Keratinocyte (primary cell): ENCODE data around the gene PDZD2. TPM values are rescaled to one million over a fixed set of nuclear protein-coding genes. Genes with fewer than 3 reads are reported as not detected.

ENCODE experiments used
- DNase-seq: peaks from one replicate; pipeline ENCODE4 v3.0.0-alpha.2; 2011; ENCODE audit warnings: low read depth, missing footprints, low spot score
- FAIRE-seq: peaks from 2 replicates; lab custom pipeline; 2011; peaks lifted over from hg19 to GRCh38; lab: Jason Lieb, UNC
- H2AFZ ChIP-seq: 2 replicates; pipeline ENCODE4 v1.6.0; 2012; ENCODE audit warnings: low read length, control low read depth, inconsistent platforms; ENCODE audit not compliant: control insufficient read depth
- H3K27ac ChIP-seq: 2 replicates; pipeline ENCODE4 v1.5.1; 2011; ENCODE audit warnings: low read length; ENCODE audit not compliant: control insufficient read depth, insufficient read depth
- H3K27me3 ChIP-seq: 3 replicates; pipeline ENCODE4 v1.6.0; 2011; ENCODE audit warnings: low read length; ENCODE audit not compliant: control insufficient read depth, insufficient read depth; ENCODE audit errors: extremely low read depth
- H3K36me3 ChIP-seq, 2 experiments: 2 replicates in 1 of 2; 3 replicates in 1 of 2; pipeline ENCODE4 v1.5.1; 2011; ENCODE audit warnings: low read length in 2 of 2, mild to moderate bottlenecking in 1 of 2; ENCODE audit not compliant: control insufficient read depth in 2 of 2, insufficient read depth in 2 of 2; ENCODE audit errors: extremely low read depth in 1 of 2
- H3K4me1 ChIP-seq: 3 replicates; pipeline ENCODE4 v1.5.1; 2011; ENCODE audit warnings: low read length; ENCODE audit not compliant: control insufficient read depth, insufficient read depth; ENCODE audit errors: extremely low read depth
- H3K4me2 ChIP-seq: 3 replicates; pipeline ENCODE4 v1.6.0; 2011; ENCODE audit warnings: low read depth, low read length; ENCODE audit not compliant: control insufficient read depth, insufficient read depth; ENCODE audit errors: extremely low read depth
- H3K4me3 ChIP-seq, 3 experiments: fragments of 200-600 bp in 1 of 3; sonication (generic) in 1 of 3; 2 replicates in 2 of 3; 3 replicates in 1 of 3; pipeline ENCODE4 v1.5.1; 2011 to 2016; ENCODE audit warnings: low read length in 3 of 3, mild to moderate bottlenecking in 3 of 3, control low read depth in 2 of 3, inconsistent platforms in 1 of 3, low read depth in 1 of 3, mixed read lengths in 1 of 3, mixed run types in 1 of 3, moderate library complexity in 1 of 3; ENCODE audit not compliant: control insufficient read depth in 2 of 3, insufficient read depth in 2 of 3; ENCODE audit errors: extremely low read depth in 1 of 3
- H3K79me2 ChIP-seq: 2 replicates; pipeline ENCODE4 v1.6.0; 2012; ENCODE audit warnings: low read length; ENCODE audit not compliant: control insufficient read depth, insufficient read depth
- H3K9ac ChIP-seq: 3 replicates; pipeline ENCODE4 v1.6.0; 2011; ENCODE audit warnings: low read length; ENCODE audit not compliant: control insufficient read depth, insufficient read depth; ENCODE audit errors: extremely low read depth
- H3K9me1 ChIP-seq: 3 replicates; pipeline ENCODE4 v1.6.0; 2011; ENCODE audit warnings: low read length; ENCODE audit not compliant: control insufficient read depth, insufficient read depth; ENCODE audit errors: extremely low read depth
- H3K9me3 ChIP-seq: 2 replicates; pipeline ENCODE4 v1.5.1; 2012; ENCODE audit warnings: low read depth, low read length; ENCODE audit not compliant: control insufficient read depth
- H4K20me1 ChIP-seq: 3 replicates; pipeline ENCODE4 v1.6.0; 2011; ENCODE audit warnings: low read length; ENCODE audit not compliant: control insufficient read depth, insufficient read depth; ENCODE audit errors: extremely low read depth
- CTCF ChIP-seq, 3 experiments: IDR thresholded peaks in 1 of 3; conservative IDR thresholded peaks in 1 of 3; optimal IDR thresholded peaks in 1 of 3; 2 replicates in 2 of 3; 3 replicates in 1 of 3; pipeline versions ENCODE3 to v1.5.1; 2011; ENCODE audit warnings: low read length in 3 of 3, mild to moderate bottlenecking in 3 of 3, moderate library complexity in 2 of 3, control low read depth in 1 of 3, inconsistent platforms in 1 of 3; ENCODE audit not compliant: insufficient read depth in 2 of 3; ENCODE audit errors: extremely low read depth in 1 of 3
- EZH2 ChIP-seq: IDR thresholded peaks from one replicate; pipeline ENCODE4 v1.6.1; 2012; ENCODE audit warnings: inconsistent platforms, mild to moderate bottlenecking, low read length, moderate library complexity
- dilution Hi-C: fragments of 300-500 bp; cut with MboI; formaldehyde crosslinking; loops from one replicate; pipeline ENCODE4 v1.7.0; 2020; ENCODE audit warnings: low sequenced_read_pairs; ENCODE audit not compliant: extremely low pct_ligation_motif_present
- polyA plus RNA-seq, 5 experiments: library from polyadenylated mRNA; depleted of rRNA in 3 of 5; stranded (reverse) in 3 of 5; stranded (forward) in 1 of 5; unstranded in 1 of 5; fragments of >200 nt; gene quantifications; 1 replicate in 1 of 5; 2 replicates in 3 of 5; 3 replicates in 1 of 5; pipeline versions ENCODE4 v1.2.1 to v1.2.3, GENCODE V29; 2011 to 2012; ENCODE audit warnings: missing spikeins in 2 of 5, low read depth in 1 of 5, low replicate concordance in 1 of 5

Gene PDZD2
- polyA plus RNA-seq, 1 donor (not counting 4 experiments of a cell fraction or from before 2014, with no cell fraction given), result 7.3 TPM

- dilution Hi-C loops, result no loop called here
- H3K4me1 ChIP-seq, result peaks cover 27% of the 10 kb centered on the region
- FAIRE-seq (no peak), DNase-seq (no peak)
- H3K36me3 ChIP-seq, result no peaks in the 10 kb centered on the region
- no peaks in the 10 kb centered on the region for H3K9me3 ChIP-seq
- H3K79me2 ChIP-seq, result no peaks in the 10 kb centered on the region
- no peaks in the 10 kb centered on the region for H3K9me1 ChIP-seq
- TF ChIP-seq EZH2 (no peak), CTCF (optimal IDR thresholded peaks at IDR 0.05 in 1 of 3, IDR thresholded peaks at IDR 0.05 in 1 of 3, conservative IDR thresholded peaks at IDR 0.05 in 1 of 3; ENCODE audit: extremely low read depth in 1 of 3, insufficient read depth in 2 of 3, low read length in 3 of 3) (no peak)
- H3K27ac ChIP-seq, result no peak overlapping the region
- no peak overlapping the region for H3K4me3 ChIP-seq
- H3K9ac ChIP-seq, result no peak overlapping the region
- H3K27me3 ChIP-seq, result no peaks in the 10 kb centered on the region
- no peaks in the 10 kb centered on the region for H4K20me1 ChIP-seq
- H3K4me2 ChIP-seq, result no peak overlapping the region
- H2AFZ ChIP-seq, result no peak overlapping the region
These were observed 279.8 kb downstream of the PDZD2 start for GRCh38 chr5:31918739-31919138.

GRCh38 chr5:31921852-31922305 is 282.9 kb downstream of the PDZD2 start:
- no peaks in the 10 kb centered on the region for H3K27me3 ChIP-seq
- peak overlapping the region; percentile 27 for H2AFZ ChIP-seq
- H3K79me2 ChIP-seq, result no peaks in the 10 kb centered on the region
- H3K9ac ChIP-seq, result peak overlapping the region; percentile 65
- H4K20me1 ChIP-seq, result no peaks in the 10 kb centered on the region
- dilution Hi-C loops, result no loop called here
- no peaks in the 10 kb centered on the region for H3K9me3 ChIP-seq
- no peaks in the 10 kb centered on the region for H3K36me3 ChIP-seq
- no peaks in the 10 kb centered on the region for H3K9me1 ChIP-seq
- DNase-seq (peak; percentile 53), FAIRE-seq (peak; percentile 89)
- no peak for TF ChIP-seq CTCF (optimal IDR thresholded peaks at IDR 0.05 in 1 of 3, IDR thresholded peaks at IDR 0.05 in 1 of 3, conservative IDR thresholded peaks at IDR 0.05 in 1 of 3; ENCODE audit: extremely low read depth in 1 of 3, insufficient read depth in 2 of 3, low read length in 3 of 3)
- TF ChIP-seq EZH2, result no peak
- no peak overlapping the region for H3K4me3 ChIP-seq
- H3K4me1 ChIP-seq, result peaks cover 14% of the 10 kb centered on the region
- H3K4me2 ChIP-seq, result peak overlapping the region; percentile 70
- H3K27ac ChIP-seq, result peak overlapping the region; percentile 85
